ENCODE measurements around the gene SLC35B1.

SLC35B1 gene

DNA sequence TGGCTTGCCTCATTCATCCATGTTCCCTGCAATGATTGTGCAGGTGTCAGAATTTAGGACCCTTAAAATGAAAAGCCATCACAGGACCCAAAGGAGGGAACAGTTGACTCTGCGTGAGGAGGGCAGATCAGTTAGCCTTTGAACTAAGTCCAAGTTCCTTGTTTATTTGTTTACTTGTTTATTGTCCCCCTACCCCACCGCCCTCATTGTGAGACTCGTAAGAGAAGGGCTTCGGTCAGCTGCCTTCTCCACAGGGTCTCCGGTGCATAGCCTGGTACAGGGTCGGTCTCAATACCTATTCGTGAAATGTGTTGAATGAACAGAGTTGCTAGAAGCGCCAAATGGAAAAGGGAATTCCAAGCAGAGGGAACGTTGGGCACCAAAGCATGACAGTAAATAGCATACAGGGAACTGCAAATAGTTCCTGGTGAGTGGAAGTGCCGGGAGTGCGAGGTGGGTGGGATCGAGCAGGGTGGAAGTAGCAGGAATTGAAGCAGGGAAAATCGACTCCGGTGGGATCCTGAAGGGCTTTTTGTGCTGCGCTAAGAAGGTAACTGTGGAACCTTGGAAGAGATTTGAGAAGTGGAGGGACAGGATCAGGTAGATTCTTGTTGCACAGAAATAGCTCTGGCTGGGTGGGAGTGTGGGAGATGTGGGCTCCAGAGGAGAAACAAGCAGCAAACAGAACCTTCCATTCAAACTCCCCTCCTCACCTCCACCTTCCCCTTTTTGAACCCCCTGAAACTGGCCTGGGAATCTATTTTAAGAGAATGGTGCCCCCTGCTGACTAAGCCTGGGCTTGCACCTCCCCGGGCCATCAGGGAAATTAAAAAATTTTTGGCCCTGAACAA, 12.7 kb downstream of the SLC35B1 start:
- TF ChIP-seq FOXP2 (optimal IDR thresholded peaks at IDR 0.05; ENCODE audit: borderline replicate concordance, extremely low read depth, extremely low read length, insufficient read depth), result no peak

DNA sequence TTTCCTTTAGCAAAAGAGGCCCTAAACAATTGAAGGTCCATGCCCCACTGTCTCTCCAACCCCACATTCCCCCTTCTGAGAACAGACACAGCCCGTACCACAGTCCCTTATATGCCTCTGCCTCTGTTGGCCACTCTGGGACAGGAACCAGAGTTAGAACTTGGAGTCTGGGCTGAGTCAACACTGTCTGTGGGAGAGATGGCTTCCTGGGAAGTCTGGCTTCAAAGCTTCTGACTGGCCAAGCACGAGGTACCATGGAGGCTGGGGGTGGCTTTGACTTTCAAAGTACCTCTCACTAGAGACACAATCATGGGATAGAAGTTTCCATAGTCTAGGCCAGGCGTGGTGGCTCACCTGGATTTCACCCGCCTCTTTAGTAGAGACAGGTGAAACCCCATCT, 15.0 kb downstream of the SLC35B1 start:
- no peak for TF ChIP-seq TAF1 (IDR thresholded peaks at IDR 0.05; ENCODE audit: borderline replicate concordance, insufficient read depth, low read length)
- TF ChIP-seq FOXP2 (optimal IDR thresholded peaks at IDR 0.05; ENCODE audit: borderline replicate concordance, extremely low read depth, extremely low read length, insufficient read depth), result no peak
- no peak for TF ChIP-seq POLR2AphosphoS5 (IDR thresholded peaks at IDR 0.05; ENCODE audit: low read depth, low read length)
- TF ChIP-seq, protein P1, sequence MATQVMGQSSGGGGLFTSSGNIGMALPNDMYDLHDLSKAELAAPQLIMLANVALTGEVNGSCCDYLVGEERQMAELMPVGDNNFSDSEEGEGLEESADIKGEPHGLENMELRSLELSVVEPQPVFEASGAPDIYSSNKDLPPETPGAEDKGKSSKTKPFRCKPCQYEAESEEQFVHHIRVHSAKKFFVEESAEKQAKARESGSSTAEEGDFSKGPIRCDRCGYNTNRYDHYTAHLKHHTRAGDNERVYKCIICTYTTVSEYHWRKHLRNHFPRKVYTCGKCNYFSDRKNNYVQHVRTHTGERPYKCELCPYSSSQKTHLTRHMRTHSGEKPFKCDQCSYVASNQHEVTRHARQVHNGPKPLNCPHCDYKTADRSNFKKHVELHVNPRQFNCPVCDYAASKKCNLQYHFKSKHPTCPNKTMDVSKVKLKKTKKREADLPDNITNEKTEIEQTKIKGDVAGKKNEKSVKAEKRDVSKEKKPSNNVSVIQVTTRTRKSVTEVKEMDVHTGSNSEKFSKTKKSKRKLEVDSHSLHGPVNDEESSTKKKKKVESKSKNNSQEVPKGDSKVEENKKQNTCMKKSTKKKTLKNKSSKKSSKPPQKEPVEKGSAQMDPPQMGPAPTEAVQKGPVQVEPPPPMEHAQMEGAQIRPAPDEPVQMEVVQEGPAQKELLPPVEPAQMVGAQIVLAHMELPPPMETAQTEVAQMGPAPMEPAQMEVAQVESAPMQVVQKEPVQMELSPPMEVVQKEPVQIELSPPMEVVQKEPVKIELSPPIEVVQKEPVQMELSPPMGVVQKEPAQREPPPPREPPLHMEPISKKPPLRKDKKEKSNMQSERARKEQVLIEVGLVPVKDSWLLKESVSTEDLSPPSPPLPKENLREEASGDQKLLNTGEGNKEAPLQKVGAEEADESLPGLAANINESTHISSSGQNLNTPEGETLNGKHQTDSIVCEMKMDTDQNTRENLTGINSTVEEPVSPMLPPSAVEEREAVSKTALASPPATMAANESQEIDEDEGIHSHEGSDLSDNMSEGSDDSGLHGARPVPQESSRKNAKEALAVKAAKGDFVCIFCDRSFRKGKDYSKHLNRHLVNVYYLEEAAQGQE (IDR thresholded peaks at IDR 0.05; ENCODE audit: insufficient read depth in 1 of 2, low read depth in 2 of 2, low read length in 2 of 2), result no peak
- TF ChIP-seq SIN3A (IDR thresholded peaks at IDR 0.05; ENCODE audit: borderline replicate concordance, insufficient read depth, low read length), result no peak

DNA sequence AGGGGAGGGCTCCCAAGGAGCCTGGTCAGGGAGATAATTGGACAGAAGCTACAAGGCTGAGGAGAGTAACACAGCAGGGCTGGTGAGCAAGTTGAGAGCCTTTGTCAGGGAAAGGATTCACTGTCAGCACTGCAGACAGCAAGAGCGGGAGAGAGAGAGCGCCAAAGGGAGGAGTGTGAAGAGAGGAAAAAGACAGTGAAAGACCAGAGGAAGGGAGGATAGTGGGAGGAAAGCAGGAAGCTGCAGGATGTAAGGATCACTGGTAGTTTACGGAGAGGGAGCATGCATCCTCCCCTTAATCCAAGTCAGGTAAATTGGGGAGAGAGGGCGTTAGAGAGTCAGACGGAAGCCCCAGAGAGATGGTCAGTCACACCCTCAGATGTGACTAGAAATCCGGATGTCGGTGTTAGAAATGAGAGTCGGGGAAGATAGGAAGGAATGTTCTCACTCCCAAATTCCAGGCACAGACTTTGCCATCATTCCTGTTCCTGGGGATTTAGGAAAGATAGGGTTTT, 16.0 kb downstream of the SLC35B1 start:
- TF ChIP-seq, protein P1 (IDR thresholded peaks at IDR 0.05; ENCODE audit: insufficient read depth in 1 of 2, low read depth in 2 of 2, low read length in 2 of 2), result no peak

DNA sequence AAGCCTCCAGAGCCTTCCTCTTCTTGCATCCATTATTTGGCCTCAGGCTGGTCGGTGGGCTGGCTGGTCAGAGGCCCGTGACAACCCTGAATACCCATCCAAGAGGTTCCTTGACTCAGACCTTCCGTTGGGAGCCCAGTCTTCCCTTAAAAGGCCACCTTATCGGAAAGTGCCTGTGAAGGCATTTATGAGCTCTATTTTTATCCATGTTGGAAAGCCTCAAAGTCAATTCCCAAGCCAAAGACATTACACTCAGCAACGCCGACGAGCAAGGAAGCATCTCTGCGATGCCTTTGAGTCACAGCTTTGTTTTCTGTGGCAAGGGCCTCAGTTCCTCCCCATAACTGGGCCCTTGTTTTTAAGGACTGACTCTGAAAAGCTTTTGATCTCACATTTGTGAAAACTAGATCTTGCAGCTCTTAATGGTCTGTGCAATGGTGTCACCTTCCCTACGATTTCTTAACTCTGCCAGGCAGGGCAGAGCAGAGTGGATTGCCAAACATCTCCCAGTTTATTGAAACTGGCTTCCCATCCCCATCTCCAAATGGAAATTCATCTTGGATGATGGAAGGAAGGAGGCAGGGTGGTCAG, 16.6 kb downstream of the SLC35B1 start:
- TF ChIP-seq TAF1 (IDR thresholded peaks at IDR 0.05; ENCODE audit: borderline replicate concordance, insufficient read depth, low read length), result no peak
- TF ChIP-seq SIN3A (IDR thresholded peaks at IDR 0.05; ENCODE audit: borderline replicate concordance, insufficient read depth, low read length), result no peak
- TF ChIP-seq, protein P1 (IDR thresholded peaks at IDR 0.05; ENCODE audit: insufficient read depth in 1 of 2, low read depth in 2 of 2, low read length in 2 of 2), result no peak
- TF ChIP-seq POLR2AphosphoS5 (IDR thresholded peaks at IDR 0.05; ENCODE audit: low read depth, low read length), result no peak
- no peak for TF ChIP-seq FOXP2 (optimal IDR thresholded peaks at IDR 0.05; ENCODE audit: borderline replicate concordance, extremely low read depth, extremely low read length, insufficient read depth)

DNA sequence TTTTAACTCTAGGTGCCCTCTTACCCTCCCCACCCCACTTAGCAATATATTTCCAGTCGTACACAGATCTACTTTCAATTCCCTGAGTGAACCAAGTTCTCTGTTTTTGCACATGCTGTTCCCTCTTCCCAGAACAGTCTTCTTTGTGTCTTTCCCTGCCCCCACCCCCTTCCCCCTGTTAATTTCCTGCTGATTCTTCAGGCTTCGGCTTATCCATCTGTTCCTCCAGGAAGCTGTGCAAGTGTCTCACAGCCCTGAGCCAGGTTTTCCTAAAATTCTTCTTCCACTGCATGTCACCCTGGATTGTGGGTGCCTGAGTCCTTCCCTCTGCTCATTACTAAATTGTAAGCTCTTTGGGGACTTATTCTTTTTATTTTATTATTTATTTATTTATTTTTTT, 17.5 kb downstream of the SLC35B1 start:
- TF ChIP-seq POLR2AphosphoS5 (IDR thresholded peaks at IDR 0.05; ENCODE audit: low read depth, low read length), result no peak
- TF ChIP-seq TAF1 (IDR thresholded peaks at IDR 0.05; ENCODE audit: borderline replicate concordance, insufficient read depth, low read length), result no peak
- no peak for TF ChIP-seq FOXP2 (optimal IDR thresholded peaks at IDR 0.05; ENCODE audit: borderline replicate concordance, extremely low read depth, extremely low read length, insufficient read depth)
- no peak for TF ChIP-seq SIN3A (IDR thresholded peaks at IDR 0.05; ENCODE audit: borderline replicate concordance, insufficient read depth, low read length)
- TF ChIP-seq, protein P1 (IDR thresholded peaks at IDR 0.05; ENCODE audit: insufficient read depth in 1 of 2, low read depth in 2 of 2, low read length in 2 of 2), result no peak
